ENCODE measurements around the gene SLC66A2. TPM values are rescaled to one million over a fixed set of nuclear protein-coding genes. Genes with fewer than 3 reads are reported as not detected.
A peak's percentile ranks its signal among the peaks of the same experiment; 100 is the strongest.

SLC66A2 gene
- total RNA-seq, 3 donors from 2014 or later (not counting 1 experiment from before 2014, with no cell fraction given), result 51.2 to 62.4 (median 54.1) TPM

- peak overlapping the region; percentile 90 for H3K27ac ChIP-seq (ENCODE audit: low read length)
- H3K4me1 Mint-ChIP-seq, result peaks cover 40 to 41% of the 10 kb centered on the region in 2 donors
- no peaks in the 10 kb centered on the region for H3K27me3 Mint-ChIP-seq (ENCODE audit: low read depth in 2 of 2)
- no peak for TF ChIP-seq CTCF (IDR thresholded peaks at IDR 0.05)
- intact Hi-C loops (cut with micrococcal nuclease), result loop anchor here (5.0 kb wide), 1 partner anchor 35 kb away; the partner anchor contains the start of gene SLC66A2
- peaks cover 5% of the 10 kb centered on the region for H3K36me3 ChIP-seq (ENCODE audit: control insufficient read depth, insufficient read depth, low read length)
- DNase-seq (peak in 1 of 2 donors; percentile 31), ATAC-seq (no peak)
- no peaks in the 10 kb centered on the region for H3K27me3 ChIP-seq (ENCODE audit: control insufficient read depth, insufficient read depth, low read length)
- no peaks in the 10 kb centered on the region for H3K9me3 ChIP-seq (ENCODE audit: control insufficient read depth, insufficient read depth, low read length)
- H3K4me1 ChIP-seq (ENCODE audit: control insufficient read depth, insufficient read depth, low read length), result peaks cover 33% of the 10 kb centered on the region
- peak overlapping the region; percentile 89 for H3K4me3 Mint-ChIP-seq
- no peaks in the 10 kb centered on the region for H3K36me3 Mint-ChIP-seq
- peak overlapping the region; percentile 90 to 94 for H3K27ac Mint-ChIP-seq
- no peaks in the 10 kb centered on the region for H3K9me3 Mint-ChIP-seq
- peak overlapping the region; percentile 80 for H3K4me3 ChIP-seq (ENCODE audit: low read length)
- 5% methylated on average over 4 of the region's 6 CpGs for WGBS (ENCODE audit: insufficient coverage)
These were observed 36.1 kb upstream of the SLC66A2 start for GRCh38 chr18:79987566-79987965.

- Mint-ChIP-seq H3K27ac (peak overlapping the region; percentile 90 to 94), H3K27me3 (ENCODE audit: low read depth in 2 of 2) (no peaks in the 10 kb centered on the region), H3K4me1 (peaks cover 48 to 50% of the 10 kb centered on the region in 2 donors), H3K9me3 (no peaks in the 10 kb centered on the region), H3K36me3 (no peaks in the 10 kb centered on the region), H3K4me3 (peak overlapping the region; percentile 89)
- WGBS (ENCODE audit: insufficient coverage), result 82% methylated on average over 7 of the region's 7 CpGs
- H3K4me3 ChIP-seq (ENCODE audit: low read length), result no peak overlapping the region
- intact Hi-C loops (cut with micrococcal nuclease), result loop anchor here (5.0 kb wide), 1 partner anchor 34 kb away; the partner anchor contains the start of gene SLC66A2
- ATAC-seq (no peak), DNase-seq (no peak)
- H3K36me3 ChIP-seq (ENCODE audit: control insufficient read depth, insufficient read depth, low read length), result peaks cover 5% of the 10 kb centered on the region
- H3K4me1 ChIP-seq (ENCODE audit: control insufficient read depth, insufficient read depth, low read length), result peaks cover 41% of the 10 kb centered on the region
- no peak overlapping the region for H3K27ac ChIP-seq (ENCODE audit: low read length)
- H3K9me3 ChIP-seq (ENCODE audit: control insufficient read depth, insufficient read depth, low read length), result no peaks in the 10 kb centered on the region
- no peak for TF ChIP-seq CTCF (IDR thresholded peaks at IDR 0.05)
- H3K27me3 ChIP-seq (ENCODE audit: control insufficient read depth, insufficient read depth, low read length), result no peaks in the 10 kb centered on the region
These were observed 35.3 kb upstream of the SLC66A2 start for GRCh38 chr18:79986726-79987125.

- Mint-ChIP-seq H3K27ac (no peak overlapping the region), H3K4me3 (no peak overlapping the region), H3K4me1 (peaks cover 52 to 61% of the 10 kb centered on the region in 2 donors), H3K27me3 (ENCODE audit: low read depth in 2 of 2) (no peaks in the 10 kb centered on the region), H3K9me3 (no peaks in the 10 kb centered on the region), H3K36me3 (no peaks in the 10 kb centered on the region)
- H3K4me3 ChIP-seq (ENCODE audit: low read length), result no peak overlapping the region
- DNase-seq, result no peak
- TF ChIP-seq CTCF (IDR thresholded peaks at IDR 0.05), result no peak
- no peak overlapping the region for H3K27ac ChIP-seq (ENCODE audit: low read length)
- WGBS (ENCODE audit: insufficient coverage), result 94% methylated on average over 12 of the region's 12 CpGs
- H3K36me3 ChIP-seq (ENCODE audit: control insufficient read depth, insufficient read depth, low read length), result peaks cover 5% of the 10 kb centered on the region
- H3K27me3 ChIP-seq (ENCODE audit: control insufficient read depth, insufficient read depth, low read length), result no peaks in the 10 kb centered on the region
- no peak for ATAC-seq
- H3K4me1 ChIP-seq (ENCODE audit: control insufficient read depth, insufficient read depth, low read length), result peaks cover 46% of the 10 kb centered on the region
- intact Hi-C loops (cut with micrococcal nuclease), result loop anchor here (5.0 kb wide), 1 partner anchor 33 kb away; the partner anchor contains the start of gene SLC66A2
- no peaks in the 10 kb centered on the region for H3K9me3 ChIP-seq (ENCODE audit: control insufficient read depth, insufficient read depth, low read length)
These were observed 33.7 kb upstream of the SLC66A2 start for GRCh38 chr18:79985172-79985571.

- intact Hi-C loops (cut with micrococcal nuclease), result no loop called here
- peak; percentile 20 to 27 for DNase-seq
- Mint-ChIP-seq H3K36me3 (no peaks in the 10 kb centered on the region), H3K27me3 (ENCODE audit: low read depth in 2 of 2) (no peaks in the 10 kb centered on the region), H3K9me3 (no peaks in the 10 kb centered on the region), H3K4me3 (peak overlapping the region; percentile 62), H3K4me1 (peaks cover 57 to 65% of the 10 kb centered on the region in 2 donors), H3K27ac (peak overlapping the region; percentile 54 to 76)
- ATAC-seq, result peak in 1 of 3 donors; percentile 38
- Histone ChIP-seq H3K4me3 (ENCODE audit: low read length) (no peak overlapping the region), H3K4me1 (ENCODE audit: control insufficient read depth, insufficient read depth, low read length) (peaks cover 43% of the 10 kb centered on the region), H3K36me3 (ENCODE audit: control insufficient read depth, insufficient read depth, low read length) (peaks cover 7% of the 10 kb centered on the region), H3K27ac (ENCODE audit: low read length) (no peak overlapping the region), H3K9me3 (ENCODE audit: control insufficient read depth, insufficient read depth, low read length) (no peaks in the 10 kb centered on the region), H3K27me3 (ENCODE audit: control insufficient read depth, insufficient read depth, low read length) (no peaks in the 10 kb centered on the region)
- TF ChIP-seq CTCF (IDR thresholded peaks at IDR 0.05), result no peak
- 25% methylated on average over 7 of the region's 7 CpGs for WGBS (ENCODE audit: insufficient coverage)
These were observed 32.3 kb upstream of the SLC66A2 start for GRCh38 chr18:79983793-79984192.
